ENCODE measurements around the gene CLK4. TPM values are rescaled to one million over a fixed set of nuclear protein-coding genes. Genes with fewer than 3 reads are reported as not detected.

CLK4 gene
- total RNA-seq, 4 donors from 2014 or later, result 33.5 to 59.0 (median 41.5) TPM

DNA sequence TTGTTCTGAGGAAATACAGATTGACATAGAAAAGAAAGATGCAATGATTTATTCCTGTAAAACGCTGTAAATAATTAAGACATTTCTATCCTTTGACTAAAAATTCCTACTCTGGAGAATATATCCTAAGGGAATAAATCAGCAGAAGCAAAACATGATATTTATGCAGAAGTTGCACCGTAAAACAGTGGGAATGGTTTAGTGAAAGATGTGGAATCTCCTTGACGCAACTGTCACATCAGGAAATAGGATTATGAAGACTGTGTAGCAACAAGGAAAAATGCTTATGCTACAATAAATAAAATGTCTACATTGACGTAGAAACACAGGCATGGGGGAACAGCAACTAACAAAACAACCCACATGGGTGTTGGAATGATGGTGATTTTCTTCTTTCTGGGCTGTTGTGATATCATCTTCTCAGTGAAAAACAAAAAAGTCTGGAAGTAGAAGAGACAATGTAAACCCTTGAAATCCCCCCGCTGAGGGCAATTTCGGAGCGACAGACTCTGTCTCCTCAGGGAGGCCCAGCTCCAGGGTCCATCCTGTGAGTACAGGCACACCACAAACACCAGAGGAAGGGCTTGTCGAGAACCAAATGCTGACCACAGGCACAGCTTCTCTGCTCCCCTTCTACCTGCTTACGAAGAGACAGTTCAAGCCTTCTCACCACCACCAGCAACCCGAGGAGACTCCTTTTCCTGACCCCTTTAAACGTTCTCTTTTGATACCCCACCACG lies 61.9 kb downstream of the CLK4 start:
- H3K27me3 ChIP-seq, result no peaks in the 10 kb centered on the region
- no peak overlapping the region for H3K4me3 ChIP-seq
- no peak for TF ChIP-seq POLR2A (IDR thresholded peaks at IDR 0.05)
- TF ChIP-seq, protein P1, sequence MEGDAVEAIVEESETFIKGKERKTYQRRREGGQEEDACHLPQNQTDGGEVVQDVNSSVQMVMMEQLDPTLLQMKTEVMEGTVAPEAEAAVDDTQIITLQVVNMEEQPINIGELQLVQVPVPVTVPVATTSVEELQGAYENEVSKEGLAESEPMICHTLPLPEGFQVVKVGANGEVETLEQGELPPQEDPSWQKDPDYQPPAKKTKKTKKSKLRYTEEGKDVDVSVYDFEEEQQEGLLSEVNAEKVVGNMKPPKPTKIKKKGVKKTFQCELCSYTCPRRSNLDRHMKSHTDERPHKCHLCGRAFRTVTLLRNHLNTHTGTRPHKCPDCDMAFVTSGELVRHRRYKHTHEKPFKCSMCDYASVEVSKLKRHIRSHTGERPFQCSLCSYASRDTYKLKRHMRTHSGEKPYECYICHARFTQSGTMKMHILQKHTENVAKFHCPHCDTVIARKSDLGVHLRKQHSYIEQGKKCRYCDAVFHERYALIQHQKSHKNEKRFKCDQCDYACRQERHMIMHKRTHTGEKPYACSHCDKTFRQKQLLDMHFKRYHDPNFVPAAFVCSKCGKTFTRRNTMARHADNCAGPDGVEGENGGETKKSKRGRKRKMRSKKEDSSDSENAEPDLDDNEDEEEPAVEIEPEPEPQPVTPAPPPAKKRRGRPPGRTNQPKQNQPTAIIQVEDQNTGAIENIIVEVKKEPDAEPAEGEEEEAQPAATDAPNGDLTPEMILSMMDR (IDR thresholded peaks at IDR 0.05), result no peak
- no peaks in the 10 kb centered on the region for H3K36me3 ChIP-seq
- no peaks in the 10 kb centered on the region for H3K4me1 ChIP-seq
- no peak overlapping the region for H3K27ac ChIP-seq
- H3K9me3 ChIP-seq, result no peaks in the 10 kb centered on the region
- no peak for DNase-seq

DNA sequence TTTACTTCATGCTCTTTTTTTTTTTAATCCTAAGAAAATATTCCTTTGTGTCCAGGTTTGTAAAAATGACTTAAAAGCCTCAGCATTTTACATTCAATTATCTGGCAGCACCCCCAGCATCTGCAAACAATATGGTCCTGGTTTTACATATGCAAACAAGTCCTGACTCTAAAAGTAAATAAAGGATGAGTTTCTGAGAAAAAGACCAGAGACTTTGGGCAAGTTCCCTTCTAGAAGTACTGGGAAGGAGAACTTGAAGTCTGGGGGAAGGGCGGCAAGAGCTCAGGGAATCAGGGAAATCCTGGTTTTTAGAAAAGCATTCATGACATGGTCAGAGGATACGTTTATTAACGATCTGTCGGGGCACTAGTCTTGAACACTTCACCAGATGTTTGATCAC lies 62.5 kb downstream of the CLK4 start:
- no peaks in the 10 kb centered on the region for H3K4me1 ChIP-seq
- no peaks in the 10 kb centered on the region for H3K27me3 ChIP-seq
- H3K36me3 ChIP-seq, result no peaks in the 10 kb centered on the region
- H3K9me3 ChIP-seq, result no peaks in the 10 kb centered on the region
- H3K4me3 ChIP-seq, result no peak overlapping the region
- no peak for DNase-seq
- TF ChIP-seq POLR2A (IDR thresholded peaks at IDR 0.05), result no peak
- no peak overlapping the region for H3K27ac ChIP-seq

DNA sequence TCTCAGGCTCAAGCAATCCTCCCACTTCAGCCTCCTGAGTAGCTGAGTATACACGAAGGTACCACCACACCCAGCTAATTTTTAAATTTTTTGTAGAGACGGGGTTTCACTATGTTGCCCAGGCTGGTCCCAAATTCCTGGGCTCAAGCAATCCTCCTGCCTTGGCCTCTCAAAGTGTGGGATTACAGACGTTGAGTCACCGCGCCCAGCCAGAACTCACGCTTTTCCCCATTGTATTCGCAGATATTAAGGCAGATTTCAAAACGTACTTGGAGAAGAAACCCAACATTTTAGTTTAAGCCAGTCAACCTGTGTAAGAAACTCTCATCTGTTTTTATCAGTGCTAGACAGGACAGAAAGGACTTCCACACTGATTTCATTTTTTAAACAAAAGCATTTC lies 63.2 kb downstream of the CLK4 start:
- no peaks in the 10 kb centered on the region for H3K27me3 ChIP-seq
- no peak overlapping the region for H3K27ac ChIP-seq
- no peaks in the 10 kb centered on the region for H3K9me3 ChIP-seq
- no peaks in the 10 kb centered on the region for H3K4me1 ChIP-seq
- no peaks in the 10 kb centered on the region for H3K36me3 ChIP-seq
- no peak for TF ChIP-seq POLR2A (IDR thresholded peaks at IDR 0.05)
- TF ChIP-seq, protein P1 (IDR thresholded peaks at IDR 0.05), result no peak
- no peak overlapping the region for H3K4me3 ChIP-seq
- DNase-seq, result no peak

DNA sequence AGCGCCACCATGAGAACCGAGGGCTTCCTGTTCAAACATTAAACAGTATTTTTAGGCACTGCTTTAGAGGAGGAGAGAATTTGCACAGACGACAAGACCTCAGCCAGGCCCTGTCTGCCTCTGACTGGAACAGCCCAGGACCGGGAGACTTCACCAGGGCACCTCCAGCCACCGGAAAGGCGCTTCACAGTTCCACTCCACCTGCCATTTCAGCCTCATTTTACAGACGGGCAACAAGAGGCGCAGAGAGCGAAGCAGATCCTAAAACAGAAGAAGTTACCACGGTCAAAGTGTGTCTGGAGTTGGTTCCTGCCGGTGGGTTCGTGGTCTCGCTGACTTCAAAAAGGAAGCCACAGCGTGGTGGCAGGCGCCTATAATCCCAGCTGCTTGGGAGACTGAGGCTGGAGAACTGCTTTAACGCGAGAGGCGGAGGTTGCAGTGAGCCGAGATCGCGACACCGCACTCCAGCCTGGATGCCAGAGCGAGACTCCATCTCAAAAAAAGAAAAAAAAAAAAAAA lies 65.0 kb downstream of the CLK4 start:
- no peak for DNase-seq
- no peaks in the 10 kb centered on the region for H3K9me3 ChIP-seq
- no peaks in the 10 kb centered on the region for H3K4me1 ChIP-seq
- no peaks in the 10 kb centered on the region for H3K27me3 ChIP-seq
- H3K27ac ChIP-seq, result no peak overlapping the region
- TF ChIP-seq, protein P1 (IDR thresholded peaks at IDR 0.05), result no peak
- TF ChIP-seq POLR2A (IDR thresholded peaks at IDR 0.05), result no peak
- no peak overlapping the region for H3K4me3 ChIP-seq
- H3K36me3 ChIP-seq, result no peaks in the 10 kb centered on the region

DNA sequence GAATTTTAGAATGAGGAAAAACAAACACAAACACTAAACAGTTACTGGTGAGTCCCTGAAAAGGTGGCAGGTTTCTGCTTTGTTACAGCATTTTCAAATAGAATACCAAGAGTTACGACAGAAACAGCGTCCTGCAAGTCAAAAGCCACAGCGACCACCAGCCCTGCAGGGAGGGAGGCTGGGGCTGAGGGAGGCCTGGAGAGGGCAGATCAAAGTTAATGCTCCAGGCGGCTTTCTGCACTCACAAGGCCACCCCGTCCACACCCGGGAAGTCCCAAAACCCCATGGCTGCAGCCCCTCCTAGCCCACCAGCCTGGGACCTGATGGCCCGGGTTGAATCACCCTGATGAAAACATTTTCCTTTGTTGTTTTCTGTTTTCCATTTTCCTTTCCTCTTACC lies 65.9 kb downstream of the CLK4 start:
- Histone ChIP-seq H3K4me3 (no peak overlapping the region), H3K27ac (no peak overlapping the region), H3K27me3 (no peaks in the 10 kb centered on the region), H3K9me3 (no peaks in the 10 kb centered on the region), H3K36me3 (no peaks in the 10 kb centered on the region), H3K4me1 (no peaks in the 10 kb centered on the region)
- DNase-seq, result no peak
- TF ChIP-seq, protein P1 (IDR thresholded peaks at IDR 0.05), result no peak
- TF ChIP-seq POLR2A (IDR thresholded peaks at IDR 0.05), result no peak

DNA sequence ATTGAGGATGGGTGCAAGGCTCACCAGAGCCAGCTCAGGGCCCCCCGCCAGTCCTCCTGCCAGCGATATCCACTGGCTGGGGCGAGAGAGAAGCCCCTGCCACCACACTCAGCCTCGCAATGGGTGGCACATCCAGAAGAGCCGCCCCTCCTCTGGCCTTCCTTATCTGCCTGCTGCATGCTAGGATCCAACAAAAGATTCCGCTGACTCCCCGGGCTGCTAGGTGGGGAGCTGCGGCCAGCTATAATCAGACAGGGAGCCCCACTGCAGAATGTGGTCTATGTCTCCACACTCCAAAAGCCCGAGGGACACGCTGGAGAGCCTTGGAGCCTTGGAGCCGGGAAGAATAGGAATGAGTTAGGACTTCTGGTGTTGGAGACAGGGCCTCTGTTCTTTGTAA lies 69.4 kb downstream of the CLK4 start:
- DNase-seq, result no peak
- H3K36me3 ChIP-seq, result no peaks in the 10 kb centered on the region
- H3K4me3 ChIP-seq, result no peak overlapping the region
- no peaks in the 10 kb centered on the region for H3K4me1 ChIP-seq
- no peaks in the 10 kb centered on the region for H3K27me3 ChIP-seq
- TF ChIP-seq, protein P1 (IDR thresholded peaks at IDR 0.05), result no peak
- TF ChIP-seq POLR2A (IDR thresholded peaks at IDR 0.05), result no peak
- H3K27ac ChIP-seq, result no peak overlapping the region
- H3K9me3 ChIP-seq, result no peaks in the 10 kb centered on the region
